ENCODE data around the gene TFF2.

DNA sequence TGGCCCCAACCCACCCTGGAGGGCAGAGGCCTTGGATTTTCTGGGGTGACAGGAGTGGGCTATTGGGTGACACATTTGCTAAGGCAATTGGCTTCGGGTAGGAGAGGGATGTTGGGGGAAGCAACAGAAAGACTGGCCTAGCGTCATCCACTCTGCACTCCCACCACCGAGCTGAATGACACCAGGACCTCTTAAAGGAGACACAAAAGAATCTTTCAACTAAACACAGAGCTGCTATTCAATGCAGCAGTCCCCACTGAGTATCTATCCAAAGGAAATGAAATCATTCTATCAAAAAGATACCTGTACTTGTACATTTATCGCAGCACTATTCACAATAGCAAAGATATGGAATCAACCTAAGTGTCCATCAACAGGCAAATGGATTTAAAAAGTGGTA is 6.2 kb downstream of the TFF2 start:
- TF ChIP-seq, protein P1, sequence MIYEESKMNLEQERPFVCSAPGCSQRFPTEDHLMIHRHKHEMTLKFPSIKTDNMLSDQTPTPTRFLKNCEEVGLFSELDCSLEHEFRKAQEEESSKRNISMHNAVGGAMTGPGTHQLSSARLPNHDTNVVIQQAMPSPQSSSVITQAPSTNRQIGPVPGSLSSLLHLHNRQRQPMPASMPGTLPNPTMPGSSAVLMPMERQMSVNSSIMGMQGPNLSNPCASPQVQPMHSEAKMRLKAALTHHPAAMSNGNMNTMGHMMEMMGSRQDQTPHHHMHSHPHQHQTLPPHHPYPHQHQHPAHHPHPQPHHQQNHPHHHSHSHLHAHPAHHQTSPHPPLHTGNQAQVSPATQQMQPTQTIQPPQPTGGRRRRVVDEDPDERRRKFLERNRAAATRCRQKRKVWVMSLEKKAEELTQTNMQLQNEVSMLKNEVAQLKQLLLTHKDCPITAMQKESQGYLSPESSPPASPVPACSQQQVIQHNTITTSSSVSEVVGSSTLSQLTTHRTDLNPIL (CRISPR knock-in tag; IDR thresholded peaks at IDR 0.05; ENCODE audit: low read depth): no peak
- TF ChIP-seq PATZ1 (CRISPR knock-in tag; IDR thresholded peaks at IDR 0.05; ENCODE audit: borderline replicate concordance): no peak
- no peak for TF ChIP-seq TSHZ2 (CRISPR knock-in tag; IDR thresholded peaks at IDR 0.05)
- TF ChIP-seq ARNTL (CRISPR knock-in tag; IDR thresholded peaks at IDR 0.05; ENCODE audit: borderline replicate concordance, low read depth): no peak
- no peak for TF ChIP-seq ZFP3 (CRISPR knock-in tag; IDR thresholded peaks at IDR 0.05)
- no peak for TF ChIP-seq GLIS3 (CRISPR knock-in tag; IDR thresholded peaks at IDR 0.05)
- TF ChIP-seq ZNF70 (CRISPR knock-in tag; IDR thresholded peaks at IDR 0.05): no peak
- no peak for TF ChIP-seq TOX (CRISPR knock-in tag; IDR thresholded peaks at IDR 0.05; ENCODE audit: borderline replicate concordance)

Data from SK-N-SH treated with all-trans-retinoic acid at 6 μM for 48 hours (cell line).